Activated T-cell treated with anti-CD3 and anti-CD28 coated beads for 1 hour (primary cell): ENCODE results near the gene DEFB128.

Experiments
- DNase-seq: peaks from one replicate; pipeline ENCODE4 v3.0.0-alpha.2; 2020; ENCODE audit warnings: low read depth

DEFB128 gene

GRCh38 chr20:152131-152530 is 37.4 kb downstream of the DEFB128 start:
- no peak for DNase-seq

GRCh38 chr20:145877-146276 is 43.6 kb downstream of the DEFB128 start:
- DNase-seq: no peak

- no peak for DNase-seq
Observed at GRCh38 chr20:142290-142689, 47.2 kb downstream of the DEFB128 start, which contains the start of gene DEFB126. Gene DEFB126, plus strand, starts transcription at chr20:142590. Its CDS starts 39 bp downstream, at chr20:142629.
